ENCODE data around the gene SPIB. TPM values are rescaled to one million over a fixed set of nuclear protein-coding genes. Genes with fewer than 3 reads are reported as not detected.

SPIB gene
- total RNA-seq, 5 donors from 2014 or later (not counting 1 experiment from before 2014, with no cell fraction given), result 0.72 to 9.7 (median 4.1) TPM

GRCh38 chr19:50447053-50447452 is 28.3 kb downstream of the SPIB start:
- H3K9me3 ChIP-seq, result no peaks in the 10 kb centered on the region
- no peaks in the 10 kb centered on the region for H3K36me3 ChIP-seq (ENCODE audit: control insufficient read depth in 2 of 2, extremely low read depth in 1 of 2, insufficient read depth in 1 of 2, low read length in 1 of 2)
- H3K4me3 ChIP-seq (ENCODE audit: control insufficient read depth in 1 of 2, extremely low read depth in 1 of 2, low read length in 1 of 2), result no peak overlapping the region
- CTCF ChIA-PET, result no interaction called here
- POLR2A ChIA-PET, result no interaction called here
- Mint-ChIP-seq H3K4me3 (no peak overlapping the region), H3K27me3 (peaks cover 9 to 23% of the 10 kb centered on the region in 2 donors), H3K4me1 (peaks cover 0 to 2% (median 0%) of the 10 kb centered on the region in 3 donors), H3K9me3 (peaks cover 0 to 3% (median 0%) of the 10 kb centered on the region in 3 donors), H3K36me3 (no peaks in the 10 kb centered on the region), H3K27ac (no peak overlapping the region)
- no peak for DNase-seq
- H3K27me3 ChIP-seq (replicated peaks in 1 of 2; ENCODE audit: control insufficient read depth in 2 of 2, extremely low read depth in 1 of 2, insufficient read depth in 2 of 2, low read length in 1 of 2), result peaks cover 0 to 26% of the 10 kb centered on the region in 2 experiments
- H3K4me1 ChIP-seq (ENCODE audit: control insufficient read depth in 1 of 2, extremely low read depth in 1 of 2, insufficient read depth in 2 of 2, low read length in 2 of 2), result no peaks in the 10 kb centered on the region
- H3K27ac ChIP-seq (ENCODE audit: low read length), result no peak overlapping the region
- ATAC-seq (replicated peaks in 1 of 4), result no peak
- no CpG with 5 or more reads among the region's 5 CpGs for WGBS (ENCODE audit: insufficient coverage)

- DNase-seq (no peak), ATAC-seq (replicated peaks in 1 of 4) (no peak)
- ChIA-PET CTCF (no interaction called here), POLR2A (no interaction called here)
- H3K36me3 ChIP-seq (ENCODE audit: control insufficient read depth in 2 of 2, extremely low read depth in 1 of 2, insufficient read depth in 1 of 2, low read length in 1 of 2), result no peaks in the 10 kb centered on the region
- Mint-ChIP-seq H3K9me3 (peaks cover 0 to 3% (median 0%) of the 10 kb centered on the region in 3 donors), H3K27me3 (peaks cover 11 to 26% of the 10 kb centered on the region in 2 donors), H3K4me3 (no peak overlapping the region), H3K27ac (no peak overlapping the region), H3K4me1 (peaks cover 0 to 4% (median 0%) of the 10 kb centered on the region in 3 donors), H3K36me3 (no peaks in the 10 kb centered on the region)
- H3K4me3 ChIP-seq (ENCODE audit: control insufficient read depth in 1 of 2, extremely low read depth in 1 of 2, low read length in 1 of 2), result no peak overlapping the region
- H3K27ac ChIP-seq (ENCODE audit: low read length), result no peak overlapping the region
- no peaks in the 10 kb centered on the region for H3K9me3 ChIP-seq
- no peaks in the 10 kb centered on the region for H3K4me1 ChIP-seq (ENCODE audit: control insufficient read depth in 1 of 2, extremely low read depth in 1 of 2, insufficient read depth in 2 of 2, low read length in 2 of 2)
- H3K27me3 ChIP-seq (replicated peaks in 1 of 2; ENCODE audit: control insufficient read depth in 2 of 2, extremely low read depth in 1 of 2, insufficient read depth in 2 of 2, low read length in 1 of 2), result peaks cover 0 to 26% of the 10 kb centered on the region in 2 experiments
- WGBS (ENCODE audit: insufficient coverage), result 93% methylated on average over 4 of the region's 10 CpGs
These were observed 29.0 kb downstream of the SPIB start for GRCh38 chr19:50447750-50448149.

- H3K9me3 Mint-ChIP-seq, result peaks cover 0 to 3% (median 0%) of the 10 kb centered on the region in 3 donors
- peaks cover 0 to 4% (median 0%) of the 10 kb centered on the region in 3 donors for H3K4me1 Mint-ChIP-seq
- DNase-seq, result no peak
- Histone ChIP-seq H3K27ac (ENCODE audit: low read length) (no peak overlapping the region), H3K4me3 (ENCODE audit: control insufficient read depth in 1 of 2, extremely low read depth in 1 of 2, low read length in 1 of 2) (no peak overlapping the region), H3K36me3 (ENCODE audit: control insufficient read depth in 2 of 2, extremely low read depth in 1 of 2, insufficient read depth in 1 of 2, low read length in 1 of 2) (no peaks in the 10 kb centered on the region), H3K9me3 (no peaks in the 10 kb centered on the region), H3K4me1 (ENCODE audit: control insufficient read depth in 1 of 2, extremely low read depth in 1 of 2, insufficient read depth in 2 of 2, low read length in 2 of 2) (no peaks in the 10 kb centered on the region), H3K27me3 (replicated peaks in 1 of 2; ENCODE audit: control insufficient read depth in 2 of 2, extremely low read depth in 1 of 2, insufficient read depth in 2 of 2, low read length in 1 of 2) (peaks cover 0 to 29% of the 10 kb centered on the region in 2 experiments)
- no peaks in the 10 kb centered on the region for H3K36me3 Mint-ChIP-seq
- H3K27ac Mint-ChIP-seq, result no peak overlapping the region
- POLR2A ChIA-PET, result no interaction called here
- no peak overlapping the region for H3K4me3 Mint-ChIP-seq
- CTCF ChIA-PET, result no interaction called here
- peaks cover 8 to 22% of the 10 kb centered on the region in 2 donors for H3K27me3 Mint-ChIP-seq
- ATAC-seq (replicated peaks in 1 of 4), result no peak
- WGBS (ENCODE audit: insufficient coverage), result 80% methylated on average over 10 of the region's 14 CpGs
These were observed 30.6 kb downstream of the SPIB start for GRCh38 chr19:50449236-50449899.

- Mint-ChIP-seq H3K4me1 (peaks cover 0 to 4% (median 0%) of the 10 kb centered on the region in 3 donors), H3K27me3 (peaks cover 3 to 23% of the 10 kb centered on the region in 2 donors), H3K36me3 (no peaks in the 10 kb centered on the region), H3K27ac (no peak overlapping the region), H3K4me3 (no peak overlapping the region), H3K9me3 (peaks cover 0 to 3% (median 0%) of the 10 kb centered on the region in 3 donors)
- Histone ChIP-seq H3K4me1 (ENCODE audit: control insufficient read depth in 1 of 2, extremely low read depth in 1 of 2, insufficient read depth in 2 of 2, low read length in 2 of 2) (no peaks in the 10 kb centered on the region), H3K4me3 (ENCODE audit: control insufficient read depth in 1 of 2, extremely low read depth in 1 of 2, low read length in 1 of 2) (no peak overlapping the region), H3K36me3 (ENCODE audit: control insufficient read depth in 2 of 2, extremely low read depth in 1 of 2, insufficient read depth in 1 of 2, low read length in 1 of 2) (no peaks in the 10 kb centered on the region), H3K27me3 (replicated peaks in 1 of 2; ENCODE audit: control insufficient read depth in 2 of 2, extremely low read depth in 1 of 2, insufficient read depth in 2 of 2, low read length in 1 of 2) (peaks cover 0 to 30% of the 10 kb centered on the region in 2 experiments), H3K9me3 (no peaks in the 10 kb centered on the region), H3K27ac (ENCODE audit: low read length) (no peak overlapping the region)
- POLR2A ChIA-PET, result no interaction called here
- ATAC-seq (replicated peaks in 1 of 4) (no peak), DNase-seq (no peak)
- WGBS (ENCODE audit: insufficient coverage), result 63% methylated on average over 16 of the region's 30 CpGs
- CTCF ChIA-PET, result no interaction called here
These were observed 31.9 kb downstream of the SPIB start for GRCh38 chr19:50450369-50451222.

- Mint-ChIP-seq H3K9me3 (peaks cover 0 to 3% (median 0%) of the 10 kb centered on the region in 3 donors), H3K4me3 (no peak overlapping the region), H3K4me1 (peaks cover 0 to 4% (median 0%) of the 10 kb centered on the region in 3 donors), H3K27ac (no peak overlapping the region), H3K27me3 (peaks cover 9 to 27% of the 10 kb centered on the region in 2 donors), H3K36me3 (no peaks in the 10 kb centered on the region)
- peaks cover 0 to 26% of the 10 kb centered on the region in 2 experiments for H3K27me3 ChIP-seq (replicated peaks in 1 of 2; ENCODE audit: control insufficient read depth in 2 of 2, extremely low read depth in 1 of 2, insufficient read depth in 2 of 2, low read length in 1 of 2)
- ChIA-PET CTCF (no interaction called here), POLR2A (no interaction called here)
- H3K4me3 ChIP-seq (ENCODE audit: control insufficient read depth in 1 of 2, extremely low read depth in 1 of 2, low read length in 1 of 2), result no peak overlapping the region
- H3K36me3 ChIP-seq (ENCODE audit: control insufficient read depth in 2 of 2, extremely low read depth in 1 of 2, insufficient read depth in 1 of 2, low read length in 1 of 2), result no peaks in the 10 kb centered on the region
- no peak overlapping the region for H3K27ac ChIP-seq (ENCODE audit: low read length)
- H3K9me3 ChIP-seq, result no peaks in the 10 kb centered on the region
- WGBS (ENCODE audit: insufficient coverage), result 44% methylated on average over 7 of the region's 13 CpGs
- H3K4me1 ChIP-seq (ENCODE audit: control insufficient read depth in 1 of 2, extremely low read depth in 1 of 2, insufficient read depth in 2 of 2, low read length in 2 of 2), result no peaks in the 10 kb centered on the region
- ATAC-seq (replicated peaks in 1 of 4) (no peak), DNase-seq (no peak)
These were observed 32.4 kb downstream of the SPIB start for GRCh38 chr19:50451223-50451534.

GRCh38 chr19:50453243-50453642 is 34.5 kb downstream of the SPIB start:
- DNase-seq (no peak), ATAC-seq (replicated peaks in 1 of 4) (no peak)
- WGBS (ENCODE audit: insufficient coverage), result no CpG with 5 or more reads among the region's 3 CpGs
- no peaks in the 10 kb centered on the region for H3K9me3 ChIP-seq
- Mint-ChIP-seq H3K9me3 (no peaks in the 10 kb centered on the region), H3K36me3 (no peaks in the 10 kb centered on the region), H3K27me3 (peaks cover 19 to 40% of the 10 kb centered on the region in 2 donors), H3K27ac (no peak overlapping the region), H3K4me1 (peaks cover 0 to 4% (median 0%) of the 10 kb centered on the region in 3 donors), H3K4me3 (no peak overlapping the region)
- ChIA-PET POLR2A (no interaction called here), CTCF (interaction anchor here in 1 of 2 donors (0.5 kb wide), 1 partner anchor 235 kb away, joined by 3 read pairs; no protein-coding TSS in a partner anchor)
- no peaks in the 10 kb centered on the region for H3K36me3 ChIP-seq (ENCODE audit: control insufficient read depth in 2 of 2, extremely low read depth in 1 of 2, insufficient read depth in 1 of 2, low read length in 1 of 2)
- peaks cover 0 to 34% of the 10 kb centered on the region in 2 experiments for H3K27me3 ChIP-seq (replicated peaks in 1 of 2; ENCODE audit: control insufficient read depth in 2 of 2, extremely low read depth in 1 of 2, insufficient read depth in 2 of 2, low read length in 1 of 2)
- no peak overlapping the region for H3K4me3 ChIP-seq (ENCODE audit: control insufficient read depth in 1 of 2, extremely low read depth in 1 of 2, low read length in 1 of 2)
- H3K4me1 ChIP-seq (ENCODE audit: control insufficient read depth in 1 of 2, extremely low read depth in 1 of 2, insufficient read depth in 2 of 2, low read length in 2 of 2), result no peaks in the 10 kb centered on the region
- H3K27ac ChIP-seq (ENCODE audit: low read length), result no peak overlapping the region

Data from T-cell (primary cell).